ENCODE data around the gene RND3. TPM values are rescaled to one million over a fixed set of nuclear protein-coding genes. Genes with fewer than 3 reads are reported as not detected.
A peak's percentile ranks its signal among the peaks of the same experiment; 100 is the strongest.

The RND3 gene
- total RNA-seq, 1 donor from 2014 or later, result 42.5 TPM

DNA sequence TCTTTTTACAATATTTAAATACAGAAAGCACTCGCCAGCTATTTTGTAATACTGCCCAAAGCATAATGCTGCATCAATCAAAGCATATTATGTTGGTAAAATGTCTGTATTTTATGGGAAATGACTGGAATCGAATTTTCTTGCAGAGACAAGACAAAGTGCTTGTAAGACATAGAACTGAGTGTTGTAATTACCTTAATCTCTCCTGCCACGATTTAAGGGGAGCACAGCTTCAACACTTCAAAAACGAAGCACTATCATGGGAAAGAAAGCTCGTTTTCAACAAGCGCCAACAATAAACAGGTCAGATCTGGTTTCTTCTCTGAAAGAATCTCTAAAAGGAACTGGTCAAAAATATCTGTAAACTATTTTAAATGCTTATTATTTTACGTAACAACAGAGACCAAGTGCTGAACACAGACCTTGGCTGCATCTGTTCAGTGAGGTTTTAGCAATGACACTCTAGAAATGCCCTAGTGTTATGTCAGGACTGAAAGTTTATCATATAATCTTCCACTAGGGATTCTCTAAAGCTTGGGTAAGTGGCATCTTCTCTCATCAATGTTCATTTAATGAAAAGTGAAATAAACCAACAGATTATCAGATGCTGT is 19.0 kb downstream of the RND3 start:
- Mint-ChIP-seq H3K4me1 (ENCODE audit: low read depth) (peaks cover 52% of the 10 kb centered on the region), H3K9me3 (ENCODE audit: low read depth) (no peaks in the 10 kb centered on the region), H3K36me3 (ENCODE audit: insufficient read depth) (peaks cover 43% of the 10 kb centered on the region), H3K27me3 (no peaks in the 10 kb centered on the region), H3K4me3 (ENCODE audit: low read depth) (no peak overlapping the region), H3K27ac (no peak overlapping the region)
- TF ChIP-seq, protein P1, sequence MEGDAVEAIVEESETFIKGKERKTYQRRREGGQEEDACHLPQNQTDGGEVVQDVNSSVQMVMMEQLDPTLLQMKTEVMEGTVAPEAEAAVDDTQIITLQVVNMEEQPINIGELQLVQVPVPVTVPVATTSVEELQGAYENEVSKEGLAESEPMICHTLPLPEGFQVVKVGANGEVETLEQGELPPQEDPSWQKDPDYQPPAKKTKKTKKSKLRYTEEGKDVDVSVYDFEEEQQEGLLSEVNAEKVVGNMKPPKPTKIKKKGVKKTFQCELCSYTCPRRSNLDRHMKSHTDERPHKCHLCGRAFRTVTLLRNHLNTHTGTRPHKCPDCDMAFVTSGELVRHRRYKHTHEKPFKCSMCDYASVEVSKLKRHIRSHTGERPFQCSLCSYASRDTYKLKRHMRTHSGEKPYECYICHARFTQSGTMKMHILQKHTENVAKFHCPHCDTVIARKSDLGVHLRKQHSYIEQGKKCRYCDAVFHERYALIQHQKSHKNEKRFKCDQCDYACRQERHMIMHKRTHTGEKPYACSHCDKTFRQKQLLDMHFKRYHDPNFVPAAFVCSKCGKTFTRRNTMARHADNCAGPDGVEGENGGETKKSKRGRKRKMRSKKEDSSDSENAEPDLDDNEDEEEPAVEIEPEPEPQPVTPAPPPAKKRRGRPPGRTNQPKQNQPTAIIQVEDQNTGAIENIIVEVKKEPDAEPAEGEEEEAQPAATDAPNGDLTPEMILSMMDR (IDR thresholded peaks at IDR 0.05; ENCODE audit: unreplicated experiment), result no peak
- no peak for DNase-seq (ENCODE audit: low spot score, unreplicated experiment)

DNA sequence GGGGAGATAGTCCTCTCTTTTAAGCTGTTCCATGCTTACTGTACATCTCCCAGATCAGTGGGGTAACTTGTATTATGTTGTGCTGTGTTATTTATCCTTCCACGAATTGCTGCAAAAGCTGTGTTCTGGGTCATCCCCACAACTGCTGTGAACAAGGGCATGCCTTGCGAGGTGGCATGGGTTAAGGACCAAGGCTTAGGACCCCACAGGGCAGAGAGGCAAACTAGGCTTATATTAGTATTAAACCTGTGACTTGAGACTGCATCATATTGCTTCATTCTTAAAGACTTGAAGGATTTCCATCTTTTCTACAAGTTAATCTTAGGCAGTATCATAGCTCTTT is 19.9 kb downstream of the RND3 start:
- Mint-ChIP-seq H3K4me3 (ENCODE audit: low read depth) (no peak overlapping the region), H3K4me1 (ENCODE audit: low read depth) (peaks cover 48% of the 10 kb centered on the region), H3K36me3 (ENCODE audit: insufficient read depth) (peaks cover 37% of the 10 kb centered on the region), H3K27me3 (no peaks in the 10 kb centered on the region), H3K27ac (peak overlapping the region; percentile 35), H3K9me3 (ENCODE audit: low read depth) (no peaks in the 10 kb centered on the region)
- no peak for DNase-seq (ENCODE audit: low spot score, unreplicated experiment)
- TF ChIP-seq, protein P1 (IDR thresholded peaks at IDR 0.05; ENCODE audit: unreplicated experiment), result no peak

DNA sequence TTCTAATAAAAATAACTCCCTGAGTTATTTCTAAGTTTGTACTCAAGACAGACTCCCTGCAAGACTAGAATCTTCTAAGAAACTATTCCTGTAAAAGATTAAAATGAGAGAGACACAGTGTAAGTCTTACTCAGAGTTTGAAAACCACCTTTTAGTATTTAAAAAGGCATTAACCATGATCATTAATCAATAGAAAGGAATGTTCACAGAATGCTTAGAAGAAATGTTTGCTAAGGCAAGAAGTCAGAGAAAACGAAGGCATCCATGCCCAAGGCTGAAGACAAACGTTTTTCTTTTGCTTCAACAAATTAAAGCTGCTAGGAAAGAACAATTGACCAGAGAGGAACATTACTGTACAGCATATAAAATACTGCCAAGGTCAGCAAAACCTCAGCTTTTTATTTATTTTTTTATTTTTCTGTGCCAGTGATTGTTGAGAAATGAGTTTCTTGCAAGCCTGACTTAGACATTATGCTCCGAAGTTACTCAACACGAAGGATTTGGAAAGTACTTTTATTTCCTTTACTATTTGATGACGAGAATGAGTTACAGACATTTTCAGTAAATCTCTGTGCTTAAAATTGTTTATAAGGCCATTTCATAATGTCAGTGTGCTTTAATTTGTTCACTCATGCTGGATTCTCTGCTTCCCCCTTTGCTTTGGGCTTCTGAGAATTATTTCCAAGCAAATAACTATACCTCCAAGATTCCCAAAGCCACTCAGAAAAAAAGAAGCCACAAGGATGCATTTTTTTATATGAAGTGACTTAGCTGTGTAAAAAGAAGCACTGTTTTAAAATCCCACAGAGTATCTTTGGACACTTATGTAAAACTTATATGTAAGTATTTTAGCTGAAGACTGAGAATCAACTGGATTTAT is 20.5 kb downstream of the RND3 start:
- no peak for DNase-seq (ENCODE audit: low spot score, unreplicated experiment)
- TF ChIP-seq, protein P1 (IDR thresholded peaks at IDR 0.05; ENCODE audit: unreplicated experiment), result no peak
- Mint-ChIP-seq H3K4me1 (ENCODE audit: low read depth) (peaks cover 48% of the 10 kb centered on the region), H3K9me3 (ENCODE audit: low read depth) (no peaks in the 10 kb centered on the region), H3K27ac (peak overlapping the region; percentile 35), H3K4me3 (ENCODE audit: low read depth) (no peak overlapping the region), H3K27me3 (no peaks in the 10 kb centered on the region), H3K36me3 (ENCODE audit: insufficient read depth) (peaks cover 32% of the 10 kb centered on the region)

DNA sequence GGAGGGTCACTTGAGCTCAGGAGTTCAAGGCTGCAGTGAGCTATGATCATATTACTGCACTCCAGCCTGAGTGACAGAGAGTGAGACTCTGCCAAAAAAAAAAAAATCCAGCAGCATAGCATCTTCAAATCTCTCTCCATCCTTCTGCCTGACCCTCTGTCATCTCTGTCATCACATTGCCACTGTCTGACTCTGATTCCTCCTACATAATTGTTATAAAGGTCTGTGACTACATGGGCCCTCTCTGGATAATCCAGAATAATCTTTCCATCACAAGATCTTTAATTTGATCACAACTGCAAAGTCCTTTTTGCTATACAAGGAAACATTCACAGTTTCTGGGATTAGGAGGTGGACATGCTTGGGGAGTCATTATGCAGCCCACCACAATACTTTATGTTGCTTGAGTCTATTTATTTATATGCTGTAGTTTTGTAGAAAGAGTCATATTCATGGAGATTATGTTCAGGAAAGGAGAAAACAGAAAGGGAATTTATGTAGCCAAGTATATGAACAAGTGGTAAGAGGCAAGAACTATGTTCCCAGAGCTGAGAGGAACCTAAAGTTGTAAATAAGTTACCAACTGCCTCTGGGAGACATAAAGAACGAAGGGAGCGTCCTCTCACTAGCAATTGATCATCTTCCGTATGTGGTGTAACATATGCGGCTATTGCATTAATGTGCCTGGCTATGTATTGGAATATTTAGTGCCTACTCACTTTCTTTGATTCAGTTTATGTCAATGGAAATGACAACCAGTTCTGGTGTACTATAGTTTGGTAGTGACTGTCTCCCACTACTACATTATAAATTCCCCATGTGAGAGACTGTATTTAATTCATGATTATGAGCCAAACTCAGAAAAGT is 21.5 kb downstream of the RND3 start:
- H3K36me3 Mint-ChIP-seq (ENCODE audit: insufficient read depth), result peaks cover 21% of the 10 kb centered on the region
- no peak overlapping the region for H3K4me3 Mint-ChIP-seq (ENCODE audit: low read depth)
- no peaks in the 10 kb centered on the region for H3K9me3 Mint-ChIP-seq (ENCODE audit: low read depth)
- peaks cover 45% of the 10 kb centered on the region for H3K4me1 Mint-ChIP-seq (ENCODE audit: low read depth)
- no peak overlapping the region for H3K27ac Mint-ChIP-seq
- TF ChIP-seq, protein P1 (IDR thresholded peaks at IDR 0.05; ENCODE audit: unreplicated experiment), result no peak
- H3K27me3 Mint-ChIP-seq, result no peaks in the 10 kb centered on the region
- DNase-seq (ENCODE audit: low spot score, unreplicated experiment), result no peak

DNA sequence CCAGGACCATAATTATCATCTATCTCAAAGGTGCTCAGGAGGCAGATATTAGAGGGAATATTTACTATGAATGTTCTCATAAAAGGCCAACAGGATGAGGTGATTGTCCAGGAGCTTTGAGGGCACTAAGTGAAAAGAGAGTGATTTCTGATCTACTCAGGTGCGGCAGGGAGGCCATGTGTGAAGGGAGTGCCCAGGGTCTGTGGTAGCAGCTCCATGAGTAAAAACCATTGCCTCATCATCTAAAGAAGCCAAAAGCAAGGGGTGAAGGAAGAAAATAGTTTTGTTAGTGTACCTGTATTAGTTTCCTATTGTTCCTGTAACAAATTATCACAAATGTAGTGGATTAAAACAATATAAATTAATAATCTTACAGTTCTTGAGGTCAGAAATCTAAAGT is 22.5 kb downstream of the RND3 start:
- H3K9me3 Mint-ChIP-seq (ENCODE audit: low read depth), result no peaks in the 10 kb centered on the region
- DNase-seq (ENCODE audit: low spot score, unreplicated experiment), result no peak
- H3K4me1 Mint-ChIP-seq (ENCODE audit: low read depth), result peaks cover 39% of the 10 kb centered on the region
- H3K36me3 Mint-ChIP-seq (ENCODE audit: insufficient read depth), result peaks cover 12% of the 10 kb centered on the region
- H3K4me3 Mint-ChIP-seq (ENCODE audit: low read depth), result no peak overlapping the region
- TF ChIP-seq, protein P1 (IDR thresholded peaks at IDR 0.05; ENCODE audit: unreplicated experiment), result no peak
- H3K27ac Mint-ChIP-seq, result no peak overlapping the region
- no peaks in the 10 kb centered on the region for H3K27me3 Mint-ChIP-seq
